IMR-90 (cell line): ENCODE measurements around the gene BARD1. TPM values are rescaled to one million over a fixed set of nuclear protein-coding genes. Genes with fewer than 3 reads are reported as not detected.
"Not testable (repeated sequence)": the region's sequence is repeated elsewhere in the genome, so short reads cannot be mapped to it uniquely, and the experiment has no call there.

ENCODE experiments used
- ATAC-seq: fragments of 200-7000 bp; cut with Tn5 transposase; 2 replicates; pipeline ENCODE4 v1.9.1; 2020; ENCODE audit warnings: low read depth, mild to moderate bottlenecking, moderate library complexity
- BruUV-seq: library from RNA; stranded (reverse); fragments of 400-500 nt; replicated peaks from 2 replicates; lab custom pipeline; 2021; lab: Mats Ljungman, UMichigan
- CTCF ChIA-PET: fragments of 300-600 bp; formaldehyde crosslinking; extraction: SDS; loops from one replicate; lab custom pipeline; 2021; ENCODE audit warnings: antibody characterized with exemption; lab: Yijun Ruan, JAX
- POLR2A ChIA-PET: fragments of 300-600 bp; sonication (Branson Sonifier 250); formaldehyde crosslinking; loops from one replicate; lab custom pipeline; 2022; ENCODE audit warnings: antibody characterized with exemption; ENCODE audit not compliant: unreplicated experiment; lab: Charles Lee
- DNase-seq: peaks from one replicate; pipeline ENCODE4 v3.0.0; 2013
- H2AFZ ChIP-seq: replicated peaks from 2 replicates; pipeline ENCODE3; 2013; ENCODE audit warnings: low read length, mild to moderate bottlenecking; ENCODE audit not compliant: poor library complexity
- H2AK5ac ChIP-seq: 2 replicates; pipeline ENCODE4 v1.6.1; 2013; ENCODE audit warnings: low read depth, low read length, inconsistent platforms
- H2AK9ac ChIP-seq: replicated peaks from 2 replicates; pipeline ENCODE3; 2013; ENCODE audit warnings: mild to moderate bottlenecking, low read depth, low read length, moderate library complexity; ENCODE audit not compliant: poor library complexity
- H2BK120ac ChIP-seq: 2 replicates; pipeline ENCODE4 v1.6.1; 2013; ENCODE audit warnings: low read depth, low read length, inconsistent platforms
- H2BK15ac ChIP-seq: 3 replicates; pipeline ENCODE4 v1.6.1; 2013; ENCODE audit warnings: low read depth, low read length, inconsistent platforms
- H2BK20ac ChIP-seq: 2 replicates; pipeline ENCODE4 v1.6.1; 2013; ENCODE audit warnings: low read depth, mild to moderate bottlenecking, inconsistent platforms, low read length, moderate library complexity
- H2BK5ac ChIP-seq: 2 replicates; pipeline ENCODE4 v1.6.1; 2013; ENCODE audit warnings: mild to moderate bottlenecking, low read depth, low read length, inconsistent platforms; ENCODE audit not compliant: poor library complexity, severe bottlenecking
- H3K14ac ChIP-seq: replicated peaks from 2 replicates; pipeline ENCODE4 v1.6.1; 2013; ENCODE audit warnings: low read depth, low read length, inconsistent platforms
- H3K18ac ChIP-seq: 2 replicates; pipeline ENCODE4 v1.6.1; 2013; ENCODE audit warnings: low read depth, low read length, control low read depth
- H3K23ac ChIP-seq: 2 replicates; pipeline ENCODE4 v1.6.1; 2013; ENCODE audit warnings: low read depth, low read length, inconsistent platforms
- H3K27ac ChIP-seq: 2 replicates; pipeline ENCODE4 v1.5.1; 2013; ENCODE audit warnings: mild to moderate bottlenecking, control low read depth, low read length; ENCODE audit not compliant: insufficient read depth
- H3K27me3 ChIP-seq: 2 replicates; pipeline ENCODE4 v1.6.1; 2013; ENCODE audit warnings: low read length; ENCODE audit not compliant: control insufficient read depth, insufficient read depth
- H3K36me3 ChIP-seq: 2 replicates; pipeline ENCODE4 v1.6.1; 2013; ENCODE audit warnings: low read length, mixed read lengths; ENCODE audit not compliant: control insufficient read depth, insufficient read depth
- H3K4ac ChIP-seq: 2 replicates; pipeline ENCODE4 v1.6.1; 2013; ENCODE audit warnings: low read depth, low read length, inconsistent platforms
- H3K4me1 ChIP-seq: 2 replicates; pipeline ENCODE4 v1.6.1; 2013; ENCODE audit warnings: low read length, mixed read lengths; ENCODE audit not compliant: control insufficient read depth, insufficient read depth
- H3K4me2 ChIP-seq: 2 replicates; pipeline ENCODE4 v1.6.1; 2013; ENCODE audit warnings: low read depth, mild to moderate bottlenecking, control low read depth, low read length, moderate library complexity
- H3K4me3 ChIP-seq: 2 replicates; pipeline ENCODE4 v1.5.1; 2013; ENCODE audit warnings: low read depth, mild to moderate bottlenecking, control low read depth, low read length, moderate library complexity; ENCODE audit not compliant: insufficient read depth
- H3K56ac ChIP-seq: 2 replicates; pipeline ENCODE4 v1.6.1; 2013; ENCODE audit warnings: low read length, inconsistent platforms; ENCODE audit not compliant: insufficient read depth; ENCODE audit errors: extremely low read depth
- H3K79me1 ChIP-seq, 2 experiments: 2 replicates each; pipeline ENCODE4 v1.6.1; 2013; ENCODE audit warnings: low read length in 2 of 2, inconsistent platforms in 1 of 2, low read depth in 1 of 2
- H3K9ac ChIP-seq: 2 replicates; pipeline ENCODE4 v1.6.1; 2013; ENCODE audit warnings: low read depth, low read length, control low read depth
- H3K9me1 ChIP-seq: 2 replicates; pipeline ENCODE4 v1.6.1; 2013; ENCODE audit warnings: low read length, inconsistent platforms; ENCODE audit not compliant: insufficient read depth
- H3K9me3 ChIP-seq: 2 replicates; pipeline ENCODE4 v1.6.1; 2013; ENCODE audit warnings: low read length; ENCODE audit not compliant: control insufficient read depth, insufficient read depth
- H4K20me1 ChIP-seq: 2 replicates; pipeline ENCODE4 v1.6.1; 2013; ENCODE audit warnings: low read length, inconsistent platforms; ENCODE audit not compliant: insufficient read depth
- H4K5ac ChIP-seq: 2 replicates; pipeline ENCODE4 v1.6.1; 2013; ENCODE audit warnings: mild to moderate bottlenecking, low read depth, low read length, control low read depth
- H4K8ac ChIP-seq, 2 experiments: 2 replicates each; pipeline ENCODE4 v1.6.1; 2013; ENCODE audit warnings: low read depth in 2 of 2, low read length in 2 of 2, control low read depth in 1 of 2, inconsistent platforms in 1 of 2
- H4K91ac ChIP-seq: 2 replicates; pipeline ENCODE4 v1.6.1; 2013; ENCODE audit warnings: low read depth, low read length, inconsistent platforms; ENCODE audit not compliant: insufficient read depth
- WGBS, 2 experiments: methylation state at CpG; one replicate each; pipeline versions ENCODE4 v1.1.5 to v1.1.7; 2013; ENCODE audit warnings: missing lambda C conversion rate in 2 of 2; ENCODE audit not compliant: insufficient read length in 1 of 2; ENCODE audit errors: extremely low coverage in 2 of 2; 5-methylcytosine and 5-hydroxymethylcytosine counted together
- dilution Hi-C: fragments of 300-500 bp; cut with HindIII; formaldehyde crosslinking; loops from one replicate; pipeline ENCODE4 v1.14.3; 2018; ENCODE audit warnings: low sequenced_read_pairs; ENCODE audit not compliant: unreplicated experiment
- in situ Hi-C: fragments of 300-500 bp; cut with MboI; formaldehyde crosslinking; loops from 3 replicates; pipeline ENCODE4 v1.14.3; 2019; ENCODE audit warnings: low sequenced_read_pairs, inconsistent platforms, mixed read lengths
- intact Hi-C: fragments of 100-400 bp; cut with micrococcal nuclease; formaldehyde crosslinking; loops from 2 replicates; pipeline ENCODE4 v1.10.0; 2022
- polyA plus RNA-seq, 3 experiments: library from polyadenylated mRNA; depleted of rRNA; stranded (reverse); fragments of >200 nt; gene quantifications; 2 replicates each; pipeline ENCODE4 v1.2.3, GENCODE V29; 2012; ENCODE audit warnings: low replicate concordance in 1 of 3
- total RNA-seq: library from RNA; depleted of rRNA; stranded (reverse); fragments of >200 nt; gene quantifications from 2 replicates; pipeline ENCODE4 v1.2.3, GENCODE V29; 2012

BARD1 gene
- total and polyA plus RNA-seq, 2 of the 4 experiments (the other 2 are of a cell fraction): 3.1 to 34.6 TPM

DNA sequence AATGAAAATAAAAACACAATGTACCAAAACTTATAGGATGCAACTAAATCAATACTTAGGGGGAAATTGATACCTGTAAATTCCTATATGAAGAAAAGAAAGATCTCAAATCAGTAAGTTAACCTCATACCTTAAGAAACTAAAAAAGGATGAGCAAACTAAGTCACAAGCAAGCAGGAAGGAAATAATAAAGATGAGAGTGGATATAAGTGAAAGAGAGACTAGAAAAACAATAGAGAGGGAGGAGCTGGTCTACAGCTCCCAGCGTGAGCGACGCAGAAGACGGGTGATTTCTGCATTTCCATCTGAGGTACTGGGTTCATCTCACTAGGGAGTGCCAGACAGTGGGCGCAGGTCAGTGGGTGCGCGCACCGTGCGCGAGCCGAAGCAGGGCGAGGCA is 125.9 kb downstream of the BARD1 start:
- H3K23ac ChIP-seq, POLR2A ChIA-PET, ATAC-seq, in situ Hi-C loops, CTCF ChIA-PET, H3K79me1 ChIP-seq, H4K5ac ChIP-seq, H3K14ac ChIP-seq, H2BK15ac ChIP-seq, H3K36me3 ChIP-seq, H3K9me1 ChIP-seq, H3K4me1 ChIP-seq, DNase-seq, BruUV-seq, H3K9me3 ChIP-seq, H3K27me3 ChIP-seq, H4K20me1 ChIP-seq, H2AK9ac ChIP-seq, H4K8ac ChIP-seq, dilution Hi-C loops, intact Hi-C loops, H2BK120ac ChIP-seq, H3K9ac ChIP-seq, H3K18ac ChIP-seq, H2BK5ac ChIP-seq, H4K91ac ChIP-seq, H3K56ac ChIP-seq, H2AK5ac ChIP-seq, H3K27ac ChIP-seq, H3K4ac ChIP-seq, H2BK20ac ChIP-seq: not testable (repeated sequence)
- peak overlapping the region; percentile 62; the same call in 1 of the 2 replicates for H3K4me2 ChIP-seq
- peak overlapping the region; percentile 61 for H2AFZ ChIP-seq
- WGBS, 2 experiments: no CpG with 5 or more reads among the region's 12 CpGs
- H3K4me3 ChIP-seq: peak overlapping the region; percentile 46
